Spleen (tissue), 11 donors: ENCODE measurements around the gene S1PR4. TPM values are rescaled to one million over a fixed set of nuclear protein-coding genes. Genes with fewer than 3 reads are reported as not detected.
"Not testable (repeated sequence)": the region's sequence is repeated elsewhere in the genome, so short reads cannot be mapped to it uniquely, and the experiment has no call there.

Experiments used
- DNase-seq: peaks from one replicate; pipeline ENCODE4 v3.0.0-alpha.2; 2020
- H3K27ac ChIP-seq, 8 donors: fragments of 200-600 bp; sonication (generic) in 7 of 8; 1 replicate in 4 of 8; 2 replicates in 4 of 8; pipeline versions ENCODE4 v1.5.0 to v1.8.0; 2016 to 2021; ENCODE audit warnings: inconsistent platforms in 4 of 8, mild to moderate bottlenecking in 4 of 8, moderate library complexity in 1 of 8
- H3K27me3 ChIP-seq, 7 donors: fragments of 200-600 bp; sonication (generic) in 6 of 7; replicated peaks in 1 of 7; 1 replicate in 4 of 7; 2 replicates in 3 of 7; pipeline versions ENCODE4 v1.5.0 to v1.8.0; 2016 to 2021; ENCODE audit warnings: inconsistent platforms in 3 of 7, mild to moderate bottlenecking in 1 of 7
- H3K36me3 ChIP-seq, 6 donors: fragments of 200-600 bp; sonication (generic) in 5 of 6; 1 replicate in 4 of 6; 2 replicates in 2 of 6; pipeline versions ENCODE4 v1.5.0 to v1.8.0; 2016 to 2021; ENCODE audit warnings: inconsistent platforms in 2 of 6
- H3K4me1 ChIP-seq, 6 donors: fragments of 200-600 bp; sonication (generic) in 5 of 6; 1 replicate in 3 of 6; 2 replicates in 3 of 6; pipeline versions ENCODE4 v1.5.0 to v1.8.0; 2016 to 2021; ENCODE audit warnings: inconsistent platforms in 3 of 6
- H3K4me3 ChIP-seq, 8 donors: fragments of 200-600 bp; sonication (generic) in 7 of 8; 1 replicate in 4 of 8; 2 replicates in 4 of 8; pipeline versions ENCODE4 v1.5.0 to v1.8.0; 2016 to 2021; ENCODE audit warnings: inconsistent platforms in 4 of 8, mild to moderate bottlenecking in 4 of 8, moderate library complexity in 2 of 8
- H3K9me3 ChIP-seq, 8 donors: fragments of 200-600 bp; sonication (generic) in 7 of 8; 1 replicate in 4 of 8; 2 replicates in 4 of 8; pipeline versions ENCODE4 v1.5.0 to v1.8.0; 2016 to 2021; ENCODE audit warnings: inconsistent platforms in 4 of 8
- CTCF ChIP-seq, 11 experiments: fragments of 200-600 bp in 7 of 11; fragments of 450-650 bp in 4 of 11; sonication (generic) in 4 of 11; IDR thresholded peaks in 8 of 11; conservative IDR thresholded peaks in 3 of 11; 1 replicate in 7 of 11; 2 replicates in 4 of 11; pipeline versions ENCODE4 v1.4.0 to v1.8.0; 2016 to 2021; ENCODE audit warnings: antibody characterized with exemption in 11 of 11, inconsistent platforms in 4 of 11, mild to moderate bottlenecking in 1 of 11
- POLR2A ChIP-seq, 3 donors: fragments of 450-650 bp; IDR thresholded peaks; one replicate each; pipeline ENCODE4 v1.5.1; 2017; ENCODE audit warnings: antibody characterized with exemption in 3 of 3, mild to moderate bottlenecking in 1 of 3
- POLR2AphosphoS5 ChIP-seq, 3 donors: sonication (generic); formaldehyde crosslinking; IDR thresholded peaks; one replicate each; pipeline ENCODE4 v1.5.1; 2017; ENCODE audit warnings: antibody characterized with exemption in 3 of 3
- whole genome bisulfite sequencing, 5 donors: extraction: QIAGEN DNeasy Blood & Tissue Kit in 3 of 5; methylation state at CpG; one replicate each; pipeline versions ENCODE4 v1.1.5 to v1.1.7; 2013 to 2018; 5-methylcytosine and 5-hydroxymethylcytosine counted together
- intact Hi-C: fragments of 100-400 bp; cut with DNase I; formaldehyde crosslinking; loops from one replicate; pipeline ENCODE4 v1.15.0; 2023; ENCODE audit warnings: low total_unique reads
- polyA plus RNA-seq, 3 donors: library from polyadenylated mRNA; stranded (reverse); fragments of 200-250 nt; gene quantifications; one replicate each; pipeline ENCODE4 v1.2.1, GENCODE V29; 2013
- total RNA-seq, 7 donors: library from RNA; depleted of rRNA in 3 of 7; stranded (reverse); fragments of >200 nt in 3 of 7; fragmentation: NEBNext Ultra II Directional in 4 of 7; extraction: Animal tissue kit (Norgen Biotek cat#: 25700) in 4 of 7; gene quantifications; one replicate each; pipeline versions ENCODE4 v1.1.0 to v1.2.1, GENCODE V29; 2016 to 2021
- donor health status: healthy with polysubstance abuse.
- donor health status: DM: no; HTN: no; CAD: no; lungs with moderate emphysema.
- donor health status: DM: no; HTN: no; CAD: no.
- donor health status: Bipolar disorder and iron deficiency.
- donor health status: healthy.
- donor health status: DM: no; HTN: no; CAD: no.
- donor health status: DM: yes; HTN: yes; CAD: no.

The S1PR4 gene
- total and polyA plus RNA-seq, 10 donors: 44.7 to 171 (median 62.0) TPM

DNA sequence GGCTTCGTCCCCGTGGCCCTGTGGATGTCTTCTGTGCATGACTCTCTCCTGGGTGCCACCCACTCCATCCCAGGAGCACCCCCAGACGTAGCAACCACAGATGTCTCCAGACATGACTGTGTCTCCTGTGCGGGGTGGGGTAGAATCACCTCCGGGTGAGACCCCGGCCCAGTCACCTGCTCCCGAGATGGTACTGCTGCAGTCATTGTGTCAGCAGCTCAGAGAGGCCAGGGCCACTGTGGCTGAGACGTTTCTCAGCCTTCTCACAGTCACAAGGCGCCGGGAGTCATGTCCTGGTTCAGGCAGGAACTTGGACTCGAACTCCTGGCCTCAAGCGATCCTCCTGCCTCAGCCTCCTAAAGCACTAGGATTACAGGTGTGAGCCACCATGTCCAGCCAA lies 23.8 kb downstream of the S1PR4 start:
- no peaks in the 10 kb centered on the region for H3K9me3 ChIP-seq
- H3K4me1 ChIP-seq: no peaks in the 10 kb centered on the region
- intact Hi-C loops: no loop called here
- H3K4me3 ChIP-seq: no peak overlapping the region
- TF ChIP-seq CTCF (IDR thresholded peaks at IDR 0.05 in 8 of 11, conservative IDR thresholded peaks at IDR 0.05 in 3 of 11): no peak
- TF ChIP-seq POLR2A (IDR thresholded peaks at IDR 0.05): no peak
- TF ChIP-seq POLR2AphosphoS5 (IDR thresholded peaks at IDR 0.05): no peak
- peaks cover 3 to 100% (median 65%) of the 10 kb centered on the region in 6 donors for H3K36me3 ChIP-seq
- H3K27me3 ChIP-seq: no peaks in the 10 kb centered on the region
- no peak for DNase-seq
- no peak overlapping the region for H3K27ac ChIP-seq
- 86 to 92% (median 88%) methylated on average over 9 to 12 of the region's 12 CpGs for WGBS, 5 donors

DNA sequence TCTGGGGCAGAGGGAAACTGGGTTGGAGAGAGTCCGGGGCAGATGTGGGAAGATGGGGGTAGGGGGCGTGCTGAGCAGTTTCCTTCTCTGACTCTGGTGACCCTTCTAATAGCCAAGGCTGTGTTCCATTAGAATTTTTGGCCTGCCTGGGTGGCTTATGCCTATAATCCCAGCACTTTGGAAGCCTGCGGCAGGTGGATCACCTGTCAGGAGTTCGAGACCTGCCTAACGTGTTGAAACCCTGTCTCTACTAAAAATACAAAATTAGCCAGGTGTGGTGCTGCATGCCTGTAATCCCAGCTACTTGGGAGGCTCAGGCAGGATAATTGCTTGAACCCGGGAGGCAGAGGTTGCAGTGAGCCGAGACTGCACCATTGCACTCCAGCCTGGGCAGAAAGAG lies 24.3 kb downstream of the S1PR4 start:
- intact Hi-C loops, H3K4me1 ChIP-seq, H3K9me3 ChIP-seq, H3K27ac ChIP-seq, H3K4me3 ChIP-seq, H3K27me3 ChIP-seq, DNase-seq: not testable (repeated sequence)
- WGBS, 5 donors: 89 to 96% (median 93%) methylated on average over 7 of the region's 7 CpGs
- peaks cover 3 to 100% (median 67%) of the 10 kb centered on the region in 6 donors for H3K36me3 ChIP-seq

GRCh38 chr19:3203805-3204645 lies 25.5 kb downstream of the S1PR4 start:
- no peak for DNase-seq
- intact Hi-C loops: no loop called here
- no peaks in the 10 kb centered on the region for H3K27me3 ChIP-seq
- no peaks in the 10 kb centered on the region for H3K4me1 ChIP-seq
- WGBS, 5 donors: 91 to 97% (median 94%) methylated on average over 16 to 43 of the region's 43 CpGs
- no peak overlapping the region for H3K27ac ChIP-seq
- peaks cover 3 to 100% (median 70%) of the 10 kb centered on the region in 6 donors for H3K36me3 ChIP-seq
- TF ChIP-seq POLR2AphosphoS5 (IDR thresholded peaks at IDR 0.05) (peak in 1 of 3 donors; percentile 39), CTCF (IDR thresholded peaks at IDR 0.05 in 8 of 11, conservative IDR thresholded peaks at IDR 0.05 in 3 of 11) (no peak), POLR2A (IDR thresholded peaks at IDR 0.05) (no peak)
- H3K9me3 ChIP-seq: no peaks in the 10 kb centered on the region
- H3K4me3 ChIP-seq: no peak overlapping the region

DNA sequence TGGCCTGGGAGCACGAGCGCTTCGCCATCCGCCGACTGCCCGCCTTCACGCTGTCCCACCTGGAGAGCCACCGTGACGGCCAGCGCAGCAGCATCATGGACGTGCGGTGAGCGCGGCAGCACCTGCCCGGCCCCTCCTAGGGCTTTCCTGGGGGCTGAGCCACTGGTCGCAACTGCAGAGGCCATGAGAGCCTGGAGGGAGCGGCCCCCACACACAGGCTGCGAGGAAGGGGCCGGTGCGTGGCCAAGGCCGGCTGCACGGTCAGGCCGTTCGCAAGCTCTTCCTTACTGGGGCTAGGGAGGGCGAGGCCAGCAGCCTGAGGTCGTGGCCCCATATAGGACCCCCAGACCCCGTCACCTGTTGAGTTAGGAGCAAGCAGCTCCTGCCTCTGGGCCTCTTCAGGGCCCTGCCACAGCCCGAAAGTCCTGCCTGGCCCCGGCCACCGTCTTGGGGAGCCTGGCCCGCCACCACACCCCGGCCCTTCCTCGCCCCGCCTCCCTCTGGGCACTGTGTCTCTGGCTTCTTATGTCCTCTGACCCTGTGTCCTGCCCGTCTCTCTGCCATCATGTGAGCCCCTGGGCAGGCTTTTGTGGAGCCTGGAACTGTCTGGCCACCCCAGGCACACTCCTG lies 26.2 kb downstream of the S1PR4 start:
- TF ChIP-seq POLR2AphosphoS5 (IDR thresholded peaks at IDR 0.05) (peak in 1 of 3 donors; percentile 6), CTCF (IDR thresholded peaks at IDR 0.05 in 8 of 11, conservative IDR thresholded peaks at IDR 0.05 in 3 of 11) (no peak), POLR2A (IDR thresholded peaks at IDR 0.05) (no peak)
- no peak for DNase-seq
- WGBS, 5 donors: 94 to 97% (median 94%) methylated on average over 8 to 35 of the region's 35 CpGs
- H3K36me3 ChIP-seq: peaks cover 3 to 100% (median 68%) of the 10 kb centered on the region in 6 donors
- peaks cover 0 to 4% (median 0%) of the 10 kb centered on the region in 6 donors for H3K4me1 ChIP-seq
- H3K27me3 ChIP-seq: no peaks in the 10 kb centered on the region
- H3K27ac ChIP-seq: no peak overlapping the region
- intact Hi-C loops: no loop called here
- no peak overlapping the region for H3K4me3 ChIP-seq
- no peaks in the 10 kb centered on the region for H3K9me3 ChIP-seq
